HG03521 (cell line): ENCODE data around the gene HSPA12B.

Source experiments
- ATAC-seq: cut with Tn5 transposase; IDR thresholded peaks from one replicate; pipeline ENCODE4 v1.9.1; 2021; ENCODE audit warnings: mild to moderate bottlenecking, moderate library complexity; ENCODE audit not compliant: unreplicated experiment

HSPA12B gene

DNA sequence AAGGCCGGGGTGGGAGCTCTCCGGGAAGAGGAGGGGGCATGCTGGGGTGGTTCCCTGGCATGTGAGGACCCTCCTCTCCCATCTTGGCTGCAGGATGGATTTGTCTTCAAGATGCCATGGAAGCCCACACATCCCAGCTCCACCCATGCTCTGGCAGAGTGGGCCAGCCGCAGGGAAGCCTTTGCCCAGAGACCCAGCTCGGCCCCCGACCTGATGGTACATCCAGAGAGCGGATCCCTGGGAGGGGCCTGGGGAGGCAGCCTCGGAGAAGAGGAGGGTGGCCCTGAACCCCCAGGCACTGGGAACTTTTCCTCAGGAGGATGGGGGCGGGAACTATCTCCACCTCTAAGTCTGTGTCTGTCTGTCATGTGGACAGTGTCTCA, 68.4 kb downstream of the HSPA12B start:
- no peak for ATAC-seq

DNA sequence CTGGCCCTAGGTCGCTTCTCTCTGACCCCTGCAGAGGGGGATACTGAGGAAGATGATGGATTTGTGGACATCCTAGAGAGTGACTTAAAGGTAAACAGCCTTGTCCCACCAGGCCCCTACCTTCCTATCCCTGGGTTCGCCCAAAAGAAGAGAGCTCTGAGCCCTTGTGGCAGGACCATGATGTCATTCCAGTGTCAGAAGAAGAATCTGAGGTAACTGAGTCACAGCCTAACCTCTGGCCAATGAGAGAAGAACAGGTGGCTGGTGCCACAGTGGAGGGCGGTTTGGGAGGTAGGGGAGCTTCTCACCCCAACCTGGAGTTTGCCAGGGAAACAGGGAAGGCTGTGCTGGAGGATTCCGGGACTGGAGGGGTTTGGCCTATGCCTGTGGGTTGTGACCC, 68.8 kb downstream of the HSPA12B start:
- no peak for ATAC-seq

DNA sequence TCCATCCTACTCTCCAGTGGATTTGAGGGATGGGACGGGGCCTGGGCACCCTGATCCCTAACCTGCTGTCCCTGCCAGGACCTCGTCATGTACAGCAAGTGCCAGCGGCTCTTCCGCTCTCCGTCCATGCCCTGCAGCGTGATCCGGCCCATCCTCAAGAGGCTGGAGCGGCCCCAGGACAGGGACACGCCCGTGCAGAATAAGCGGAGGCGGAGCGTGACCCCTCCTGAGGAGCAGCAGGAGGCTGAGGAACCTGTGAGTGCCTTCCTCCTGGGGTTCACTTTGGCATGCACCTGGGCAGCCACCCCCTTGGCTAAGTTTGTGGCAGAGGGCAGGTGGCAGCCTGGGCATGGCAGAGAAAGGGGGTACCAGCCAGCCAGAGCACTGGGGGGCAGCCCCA, 69.4 kb downstream of the HSPA12B start:
- ATAC-seq, result no peak
